ENCODE data around the gene ZNF423. TPM values are rescaled to one million over a fixed set of nuclear protein-coding genes. Genes with fewer than 3 reads are reported as not detected.

The ZNF423 gene
- total and polyA plus RNA-seq, 10 donors, result 0.36 to 7.0 (median 3.7) TPM

- 70 to 87% (median 76%) methylated on average over 8 to 9 of the region's 9 CpGs for WGBS, 5 donors
- Histone ChIP-seq H3K4me1 (peaks cover 0 to 26% (median 7%) of the 10 kb centered on the region in 6 donors), H3K4me3 (no peak overlapping the region), H3K27ac (no peak overlapping the region), H3K9me3 (no peaks in the 10 kb centered on the region), H3K36me3 (no peaks in the 10 kb centered on the region), H3K27me3 (replicated peaks in 1 of 7) (peaks cover 0 to 31% (median 0%) of the 10 kb centered on the region in 7 donors)
- DNase-seq, result peak; percentile 62
- intact Hi-C loops (cut with DNase I; ENCODE audit: low total_unique reads), result no loop called here
- TF ChIP-seq CTCF (IDR thresholded peaks at IDR 0.05 in 8 of 11, conservative IDR thresholded peaks at IDR 0.05 in 3 of 11), result no peak
- TF ChIP-seq POLR2AphosphoS5 (IDR thresholded peaks at IDR 0.05), result no peak
- TF ChIP-seq POLR2A (IDR thresholded peaks at IDR 0.05), result no peak
These were observed 331.0 kb downstream of the ZNF423 start for GRCh38 chr16:49524947-49525315.

- TF ChIP-seq POLR2A (IDR thresholded peaks at IDR 0.05) (no peak), POLR2AphosphoS5 (IDR thresholded peaks at IDR 0.05) (no peak), CTCF (IDR thresholded peaks at IDR 0.05 in 8 of 11, conservative IDR thresholded peaks at IDR 0.05 in 3 of 11) (no peak)
- no peak overlapping the region for H3K4me3 ChIP-seq
- DNase-seq, result peak; percentile 64
- no peaks in the 10 kb centered on the region for H3K9me3 ChIP-seq
- 34 to 62% (median 44%) methylated on average over 4 to 14 of the region's 14 CpGs for WGBS, 5 donors
- H3K27ac ChIP-seq, result no peak overlapping the region
- H3K36me3 ChIP-seq, result no peaks in the 10 kb centered on the region
- H3K4me1 ChIP-seq, result peaks cover 0 to 23% (median 6%) of the 10 kb centered on the region in 6 donors
- peaks cover 0 to 25% (median 0%) of the 10 kb centered on the region in 7 donors for H3K27me3 ChIP-seq (replicated peaks in 1 of 7)
- intact Hi-C loops (cut with DNase I; ENCODE audit: low total_unique reads), result no loop called here
These were observed 331.5 kb downstream of the ZNF423 start for GRCh38 chr16:49524216-49524946.

- peak; percentile 67 for DNase-seq
- TF ChIP-seq CTCF (IDR thresholded peaks at IDR 0.05 in 8 of 11, conservative IDR thresholded peaks at IDR 0.05 in 3 of 11) (no peak), POLR2A (IDR thresholded peaks at IDR 0.05) (no peak), POLR2AphosphoS5 (IDR thresholded peaks at IDR 0.05) (no peak)
- Histone ChIP-seq H3K9me3 (no peaks in the 10 kb centered on the region), H3K4me3 (no peak overlapping the region), H3K4me1 (peaks cover 0 to 18% (median 6%) of the 10 kb centered on the region in 6 donors), H3K27ac (no peak overlapping the region), H3K36me3 (no peaks in the 10 kb centered on the region), H3K27me3 (replicated peaks in 1 of 7) (peaks cover 0 to 18% (median 0%) of the 10 kb centered on the region in 7 donors)
- intact Hi-C loops (cut with DNase I; ENCODE audit: low total_unique reads), result no loop called here
- WGBS, 5 donors, result 83 to 93% (median 85%) methylated on average over 13 to 17 of the region's 17 CpGs
These were observed 332.3 kb downstream of the ZNF423 start for GRCh38 chr16:49523435-49524159.

- peak; percentile 52 for DNase-seq
- H3K4me3 ChIP-seq, result no peak overlapping the region
- TF ChIP-seq CTCF (IDR thresholded peaks at IDR 0.05 in 8 of 11, conservative IDR thresholded peaks at IDR 0.05 in 3 of 11) (no peak), POLR2AphosphoS5 (IDR thresholded peaks at IDR 0.05) (no peak), POLR2A (IDR thresholded peaks at IDR 0.05) (no peak)
- H3K27ac ChIP-seq, result no peak overlapping the region
- peaks cover 0 to 7% (median 0%) of the 10 kb centered on the region in 7 donors for H3K27me3 ChIP-seq (replicated peaks in 1 of 7)
- H3K36me3 ChIP-seq, result no peaks in the 10 kb centered on the region
- intact Hi-C loops (cut with DNase I; ENCODE audit: low total_unique reads), result no loop called here
- H3K4me1 ChIP-seq, result peaks cover 0 to 6% (median 0%) of the 10 kb centered on the region in 6 donors
- WGBS, 5 donors, result 85 to 98% (median 87%) methylated on average over 6 to 7 of the region's 7 CpGs
- H3K9me3 ChIP-seq, result no peaks in the 10 kb centered on the region
These were observed 334.1 kb downstream of the ZNF423 start for GRCh38 chr16:49521734-49522325.
